HCT116 (cell line): ENCODE results near the gene SPATA3. TPM values are rescaled to one million over a fixed set of nuclear protein-coding genes. Genes with fewer than 3 reads are reported as not detected.

Experiments used
- ATAC-seq: fragments of 200-7000 bp; cut with Tn5 transposase; 2 replicates; pipeline ENCODE4 v1.9.1; 2020; ENCODE audit warnings: mild to moderate bottlenecking, moderate library complexity
- BruUV-seq: library from RNA; stranded (reverse); fragments of 400-500 nt; replicated peaks from 2 replicates; lab custom pipeline; 2021; lab: Mats Ljungman, UMichigan
- CTCF ChIA-PET: fragments of 300-600 bp; sonication (Branson Sonifier 250); formaldehyde crosslinking; loops from one replicate; lab custom pipeline; 2021; ENCODE audit warnings: antibody characterized with exemption; lab: Charles Lee
- POLR2A ChIA-PET: fragments of 300-600, 350-600 bp; sonication (Branson Sonifier 250); formaldehyde crosslinking; loops from one replicate; lab custom pipeline; 2021; ENCODE audit warnings: antibody characterized with exemption; lab: Charles Lee
- RAD21 ChIA-PET, 2 experiments: fragments of 300-600 bp; sonication (Branson Sonifier 250); formaldehyde crosslinking; loops; one replicate each; lab custom pipeline; 2023; ENCODE audit warnings: low total read pairs in 2 of 2; ENCODE audit not compliant: uncharacterized antibody in 2 of 2, unreplicated experiment in 2 of 2, low non-redundant PET in 1 of 2; lab: Charles Lee
- DNase-seq: peaks from one replicate; pipeline ENCODE4 v3.0.0-alpha.2; 2010; ENCODE audit warnings: low read depth, low spot score
- H2AFZ ChIP-seq: fragments of 200-600 bp; shearing (Covaris generic), sonication (generic); 2 replicates; pipeline ENCODE4 v1.6.1; 2017; ENCODE audit warnings: low read depth, mixed run types, mixed read lengths, antibody characterized with exemption, low read length; ENCODE audit not compliant: poor library complexity, severe bottlenecking
- H3K27ac ChIP-seq: 2 replicates; pipeline ENCODE4 v1.5.1; 2012; ENCODE audit warnings: low read depth, low read length
- H3K27me3 ChIP-seq: fragments of 200-600 bp; sonication (generic); 2 replicates; pipeline ENCODE4 v1.6.1; 2016; ENCODE audit warnings: mixed run types, low read length, mixed read lengths; ENCODE audit not compliant: insufficient read depth
- H3K36me3 ChIP-seq, 2 experiments: fragments of 200-500 bp in 1 of 2; fragments of 200-600 bp in 1 of 2; sonication (Bioruptor generic) in 1 of 2; sonication (generic) in 1 of 2; 2 replicates each; pipeline versions ENCODE4 v1.5.1 to v1.6.1; 2014 to 2016; ENCODE audit warnings: low read length in 2 of 2, inconsistent platforms in 1 of 2, mixed read lengths in 1 of 2, mixed run types in 1 of 2; ENCODE audit not compliant: insufficient read depth in 2 of 2, control insufficient read depth in 1 of 2
- H3K4me1 ChIP-seq, 2 experiments: fragments of 200-600 bp in 1 of 2; sonication (generic) in 1 of 2; 2 replicates each; pipeline versions ENCODE4 v1.5.1 to v1.6.1; 2012 to 2017; ENCODE audit warnings: low read length in 2 of 2, inconsistent platforms in 1 of 2, mild to moderate bottlenecking in 1 of 2, mixed read lengths in 1 of 2, mixed run types in 1 of 2, moderate library complexity in 1 of 2; ENCODE audit not compliant: insufficient read depth in 2 of 2, control insufficient read depth in 1 of 2
- H3K4me2 ChIP-seq: fragments of 200-600 bp; sonication (generic); 2 replicates; pipeline ENCODE4 v1.6.1; 2017; ENCODE audit warnings: mixed run types, low read length, mixed read lengths
- H3K4me3 ChIP-seq, 2 experiments: fragments of 200-600 bp in 1 of 2; sonication (generic) in 1 of 2; replicated peaks in 1 of 2; 2 replicates each; pipeline ENCODE4 v1.5.1; 2011 to 2016; ENCODE audit warnings: low read length in 2 of 2, control low read depth in 1 of 2, low read depth in 1 of 2, mild to moderate bottlenecking in 1 of 2, mixed read lengths in 1 of 2, mixed run types in 1 of 2
- H3K79me2 ChIP-seq: fragments of 200-600 bp; sonication (generic); 2 replicates; pipeline ENCODE4 v1.6.1; 2017; ENCODE audit warnings: mild to moderate bottlenecking, mixed run types, low read length, moderate library complexity, mixed read lengths; ENCODE audit not compliant: insufficient read depth
- H3K9ac ChIP-seq: fragments of 200-600 bp; sonication (generic); 2 replicates; pipeline ENCODE4 v1.6.1; 2016; ENCODE audit warnings: low read length, mixed read lengths
- H3K9me2 ChIP-seq: fragments of 200-600 bp; sonication (generic), shearing (Covaris generic); 2 replicates; pipeline ENCODE4 v1.6.1; 2017; ENCODE audit warnings: mixed run types, mild to moderate bottlenecking, moderate library complexity; ENCODE audit not compliant: insufficient read depth
- H3K9me3 ChIP-seq, 2 experiments: fragments of 200-500 bp in 1 of 2; fragments of 200-600 bp in 1 of 2; sonication (Bioruptor generic) in 1 of 2; sonication (generic) in 1 of 2; 2 replicates each; pipeline ENCODE4 v1.6.1; 2014 to 2017; ENCODE audit warnings: low read length in 2 of 2, mixed read lengths in 2 of 2, inconsistent platforms in 1 of 2, low read depth in 1 of 2, mild to moderate bottlenecking in 1 of 2, mixed run types in 1 of 2, moderate library complexity in 1 of 2; ENCODE audit not compliant: control insufficient read depth in 1 of 2, insufficient read depth in 1 of 2
- H4K20me1 ChIP-seq: fragments of 200-600 bp; sonication (generic), shearing (Covaris generic); 2 replicates; pipeline ENCODE4 v1.6.1; 2017; ENCODE audit warnings: mixed run types, mild to moderate bottlenecking, moderate library complexity; ENCODE audit not compliant: insufficient read depth
- ATF3 ChIP-seq: IDR thresholded peaks from 2 replicates; pipeline ENCODE4 v1.6.1; 2012
- CEBPB ChIP-seq: IDR thresholded peaks from 2 replicates; pipeline ENCODE4 v1.6.1; 2012; ENCODE audit warnings: low read depth
- EZH2phosphoT487 ChIP-seq: fragments of 200-600 bp; IDR thresholded peaks from 2 replicates; pipeline ENCODE4 v1.6.1; 2018; ENCODE audit warnings: antibody characterized with exemption, borderline replicate concordance
- FOSL1 ChIP-seq: IDR thresholded peaks from 2 replicates; pipeline ENCODE4 v1.6.1; 2012; ENCODE audit warnings: low read depth
- JUND ChIP-seq: IDR thresholded peaks from 2 replicates; pipeline ENCODE4 v1.6.1; 2012
- MAX ChIP-seq: IDR thresholded peaks from 2 replicates; pipeline ENCODE4 v1.6.1; 2012
- REST ChIP-seq: IDR thresholded peaks from 2 replicates; pipeline ENCODE4 v1.6.1; 2012; ENCODE audit warnings: low read depth
- SIN3A ChIP-seq: IDR thresholded peaks from 2 replicates; pipeline ENCODE4 v1.6.1; 2012; ENCODE audit warnings: low read depth
- SP1 ChIP-seq: IDR thresholded peaks from 2 replicates; pipeline ENCODE4 v1.6.1; 2012; ENCODE audit warnings: low read depth
- SRF ChIP-seq: IDR thresholded peaks from 2 replicates; pipeline ENCODE4 v1.6.1; 2012; ENCODE audit warnings: low read depth
- TCF7L2 ChIP-seq: IDR thresholded peaks from 2 replicates; pipeline ENCODE4 v1.7.0; 2011; ENCODE audit warnings: borderline replicate concordance, inconsistent platforms; ENCODE audit not compliant: insufficient read depth, insufficient read length; ENCODE audit errors: extremely low read depth
- YY1 ChIP-seq: IDR thresholded peaks from 2 replicates; pipeline ENCODE4 v1.6.1; 2011; ENCODE audit warnings: low read length, low read depth, moderate library complexity, mild to moderate bottlenecking; ENCODE audit not compliant: insufficient replicate concordance; ENCODE audit errors: extremely low read depth
- ZBTB33 ChIP-seq: IDR thresholded peaks from 2 replicates; pipeline ENCODE4 v1.6.1; 2011; ENCODE audit warnings: mild to moderate bottlenecking, low read length, moderate library complexity; ENCODE audit not compliant: insufficient replicate concordance; ENCODE audit errors: extremely low read depth
- ZNF274 ChIP-seq: fragments of 200-500 bp; sonication (Bioruptor generic); IDR thresholded peaks from 2 replicates; pipeline ENCODE4 v1.6.1; 2014; ENCODE audit warnings: mild to moderate bottlenecking, low read depth, low read length, inconsistent platforms
- intact Hi-C: fragments of 100-400 bp; cut with micrococcal nuclease; formaldehyde crosslinking; loops from 2 replicates; pipeline ENCODE4 v1.10.0; 2022
- total RNA-seq: library from RNA; stranded (reverse); gene quantifications from one replicate; pipeline ENCODE4 v1.2.1, GENCODE V29; 2021; ENCODE audit not compliant: unreplicated experiment

The SPATA3 gene
- total RNA-seq, 1 experiment from 2014 or later: not detected

- ChIA-PET RAD21 (no interaction called here), CTCF (interaction anchor here (1.2 kb wide), 1 partner anchor 9 kb away, joined by 3 read pairs; no protein-coding TSS in a partner anchor)
Measured at GRCh38 chr2:231018184-231018583, 22.3 kb downstream of the SPATA3 start.

More at GRCh38 chr2:231018184-231018583, 22.3 kb downstream of the SPATA3 start:
- H2AFZ ChIP-seq: no peak overlapping the region
- H3K9me3 ChIP-seq: no peaks in the 10 kb centered on the region
- no peaks in the 10 kb centered on the region for H4K20me1 ChIP-seq
- BruUV-seq: no TSS peak
- peaks cover 0 to 4% of the 10 kb centered on the region in 2 experiments; a peak in 1 of 4 replicates for H3K4me1 ChIP-seq
- no peak overlapping the region for H3K9ac ChIP-seq
- no peak overlapping the region for H3K27ac ChIP-seq
- no peaks in the 10 kb centered on the region for H3K36me3 ChIP-seq
- no peaks in the 10 kb centered on the region for H3K79me2 ChIP-seq
- TF ChIP-seq EZH2phosphoT487: no peak
- no peak for TF ChIP-seq ATF3
- no peak for TF ChIP-seq YY1
- no peak for TF ChIP-seq TCF7L2
- TF ChIP-seq CEBPB: no peak
- TF ChIP-seq ZNF274: no peak
- TF ChIP-seq SIN3A: no peak
- no peak for TF ChIP-seq SP1
- no peak for TF ChIP-seq SRF
- no peak for TF ChIP-seq JUND
- no peak for TF ChIP-seq FOSL1
- TF ChIP-seq ZBTB33: no peak
- TF ChIP-seq REST: no peak
- no peak for TF ChIP-seq MAX
- TF ChIP-seq, all 23 proteins: peak for 0
- intact Hi-C loops: no loop called here
- POLR2A ChIA-PET: no interaction called here
- H3K9me2 ChIP-seq: no peaks in the 10 kb centered on the region
- no peak for DNase-seq
- no peak overlapping the region for H3K4me2 ChIP-seq
- ATAC-seq: no peak
- no peak overlapping the region for H3K4me3 ChIP-seq
- H3K27me3 ChIP-seq: no peaks in the 10 kb centered on the region
